22Rv1 (cell line): ENCODE results near the gene CNPY1.

Experiments used
- CTCF ChIP-seq: fragments of 450-650 bp; IDR thresholded peaks from 2 replicates; pipeline ENCODE4 v1.5.1; 2017; ENCODE audit warnings: mild to moderate bottlenecking
- ZFX ChIP-seq: fragments of 450-650 bp; IDR thresholded peaks from 2 replicates; pipeline ENCODE4 v1.6.1; 2017; ENCODE audit warnings: antibody characterized with exemption, borderline replicate concordance

GRCh38 chr7:155584763-155585531, 38.6 kb upstream of the CNPY1 start:
- TF ChIP-seq CTCF (no peak), ZFX (no peak)
